ENCODE results near the gene UBTF. TPM values are rescaled to one million over a fixed set of nuclear protein-coding genes. Genes with fewer than 3 reads are reported as not detected.

The UBTF gene
- total and polyA plus RNA-seq, 2 donors (not counting 1 experiment from before 2014, with no cell fraction given) = 43.1 to 179 TPM

- H4K20me1 ChIP-seq (ENCODE audit: control insufficient read depth, insufficient read depth, low read length, poor library complexity, severe bottlenecking) = peaks cover 34% of the 10 kb centered on the region
- H3K4me2 ChIP-seq (replicated peaks; ENCODE audit: low read depth, low read length, poor library complexity, severe bottlenecking) = peak within 1 kb of the TSS; percentile 88
- peaks cover 65% of the 10 kb centered on the region for H3K79me2 ChIP-seq (ENCODE audit: control insufficient read depth, insufficient read depth, low read length)
- peaks cover 2 to 31% of the 10 kb centered on the region in 2 experiments for H3K36me3 ChIP-seq (replicated peaks in 1 of 2; ENCODE audit: control extremely low read depth in 1 of 2, control insufficient read depth in 1 of 2, extremely low read depth in 1 of 2, insufficient read depth in 2 of 2, low read length in 1 of 2)
- H3K9me3 ChIP-seq (ENCODE audit: control extremely low read depth in 1 of 3, control insufficient read depth in 2 of 3, insufficient read depth in 1 of 3, low read length in 2 of 3) = no peaks in the 10 kb centered on the region
- H2AFZ ChIP-seq (ENCODE audit: insufficient read depth, low read depth, low read length, poor library complexity, severe bottlenecking) = peak within 1 kb of the TSS; percentile 97
- Mint-ChIP-seq H3K4me1 (peaks cover 40% of the 10 kb centered on the region), H3K27me3 (no peaks in the 10 kb centered on the region), H3K9me3 (ENCODE audit: insufficient read depth) (no peaks in the 10 kb centered on the region), H3K27ac (peak within 1 kb of the TSS; percentile 100), H3K4me3 (peak within 1 kb of the TSS; percentile 98)
- DNase-seq (peak; percentile 100), ATAC-seq (ENCODE audit: low read depth) (peak; percentile 97)
- peaks cover 22 to 26% of the 10 kb centered on the region in 2 donors for H3K4me1 ChIP-seq (ENCODE audit: control insufficient read depth in 2 of 2, insufficient read depth in 2 of 2, low read length in 2 of 2)
- intact Hi-C loops (cut with micrococcal nuclease) = loop anchor here (1.0 kb wide), 8 partner anchors 14 to 180 kb away; partner anchors contain the start of genes G6PC3, HDAC5, HROB and LSM12
- ChIA-PET CTCF (interaction anchor here (0.6 to 3.8 kb wide), 13 partner anchors 10 to 177 kb away, joined by 3 to 26 read pairs (median 5); partner anchors contain the start of genes FAM171A2, GRN and HDAC5), POLR2A (interaction anchor here (0.5 to 1.9 kb wide), 16 partner anchors 12 to 1608 kb away, joined by 3 to 25 read pairs (median 4); partner anchors contain the start of genes ATXN7L3, GPATCH8, HDAC5 and SLC25A39)
- TF ChIP-seq EZH2 (IDR thresholded peaks at IDR 0.05; ENCODE audit: borderline replicate concordance, insufficient read depth, low read depth, low read length, poor library complexity, severe bottlenecking) (no peak), CTCF (IDR thresholded peaks at IDR 0.05) (no peak)
- peak within 1 kb of the TSS; percentile 63 to 99 (median 90) for H3K4me3 ChIP-seq (ENCODE audit: control extremely low read depth in 1 of 5, extremely low read depth in 1 of 5, insufficient read depth in 1 of 5, low read depth in 2 of 5, low read length in 4 of 5)
- H3K9ac ChIP-seq (ENCODE audit: low read length) = peak within 1 kb of the TSS; percentile 92
- H3K27me3 ChIP-seq (replicated peaks in 1 of 4; ENCODE audit: control extremely low read depth in 1 of 4, control insufficient read depth in 3 of 4, insufficient read depth in 4 of 4, low read length in 3 of 4) = no peaks in the 10 kb centered on the region
- WGBS (ENCODE audit: insufficient coverage) = under 1% methylated on average over 50 of the region's 50 CpGs
- H3K27ac ChIP-seq (ENCODE audit: low read length in 2 of 2) = peak within 1 kb of the TSS; percentile 93 to 97
Measured at GRCh38 chr17:44186307-44187130, 33.0 kb downstream of the UBTF start, which contains the start of gene TMUB2. Gene TMUB2 (plus strand): TSS chr17:44186972. CDS start chr17:44187709, 737 bp downstream.

All from B cell (primary cell).